H4 (cell line): ENCODE results near the gene VGLL4. TPM values are rescaled to one million over a fixed set of nuclear protein-coding genes. Genes with fewer than 3 reads are reported as not detected.

ENCODE experiments used
- DNase-seq: peaks from one replicate; pipeline ENCODE4 v3.0.0-alpha.2; 2015; ENCODE audit warnings: low spot score
- total RNA-seq: library from RNA; depleted of rRNA; stranded (reverse); fragments of >200 nt; shearing (Covaris generic); gene quantifications from 2 replicates; pipeline ENCODE4 v1.2.3, GENCODE V29; 2014

VGLL4 gene
- total RNA-seq, 1 experiment from 2014 or later, result 30.8 TPM

GRCh38 chr3:11552289-11553264, 91.1 kb downstream of the VGLL4 start:
- DNase-seq, result no peak

- DNase-seq, result no peak
Measured at GRCh38 chr3:11551036-11551435, 92.7 kb downstream of the VGLL4 start.

- DNase-seq, result no peak
Measured at GRCh38 chr3:11549580-11550140, 94.1 kb downstream of the VGLL4 start.

- DNase-seq, result peak; percentile 69
Measured at GRCh38 chr3:11548721-11549131, 95.0 kb downstream of the VGLL4 start.

- no peak for DNase-seq
Measured at GRCh38 chr3:11547498-11547897, 96.2 kb downstream of the VGLL4 start.

GRCh38 chr3:11546657-11547302, 96.9 kb downstream of the VGLL4 start:
- no peak for DNase-seq

GRCh38 chr3:11545186-11545851, 98.4 kb downstream of the VGLL4 start:
- DNase-seq, result no peak

GRCh38 chr3:11544412-11545181, 99.1 kb downstream of the VGLL4 start:
- peak; percentile 31 for DNase-seq

- DNase-seq, result no peak
Measured at GRCh38 chr3:11543948-11544387, 99.7 kb downstream of the VGLL4 start.

- DNase-seq, result no peak
Measured at GRCh38 chr3:11543141-11543947, 100.4 kb downstream of the VGLL4 start.

GRCh38 chr3:11542551-11542950, 101.2 kb downstream of the VGLL4 start:
- no peak for DNase-seq

GRCh38 chr3:11541321-11542303, 102.1 kb downstream of the VGLL4 start:
- DNase-seq, result no peak

- no peak for DNase-seq
Measured at GRCh38 chr3:11539677-11540076, 104.0 kb downstream of the VGLL4 start.

GRCh38 chr3:11539218-11539617, 104.5 kb downstream of the VGLL4 start:
- DNase-seq, result no peak

- DNase-seq, result no peak
Measured at GRCh38 chr3:11538581-11538980, 105.1 kb downstream of the VGLL4 start.

- DNase-seq, result no peak
Measured at GRCh38 chr3:11536936-11537612, 106.6 kb downstream of the VGLL4 start.

- DNase-seq, result no peak
Measured at GRCh38 chr3:11536132-11536935, 107.4 kb downstream of the VGLL4 start.
